GM19395 (cell line): ENCODE data around the gene TMEM87B.

Source experiments
- ATAC-seq: cut with Tn5 transposase; IDR thresholded peaks from one replicate; pipeline ENCODE4 v1.9.1; 2021; ENCODE audit warnings: mild to moderate bottlenecking, moderate library complexity; ENCODE audit not compliant: unreplicated experiment

Gene TMEM87B

GRCh38 chr2:112163541-112163981, 108.5 kb downstream of the TMEM87B start:
- no peak for ATAC-seq

GRCh38 chr2:112164876-112165275, 109.8 kb downstream of the TMEM87B start:
- ATAC-seq: no peak

- no peak for ATAC-seq
Measured at GRCh38 chr2:112165296-112165695, 110.2 kb downstream of the TMEM87B start.

- ATAC-seq: no peak
Measured at GRCh38 chr2:112166806-112167499, 111.9 kb downstream of the TMEM87B start.

GRCh38 chr2:112168422-112169124, 113.5 kb downstream of the TMEM87B start:
- no peak for ATAC-seq
